Measurements from ENCODE around the gene BOD1.

- no peak for TF ChIP-seq POLR2AphosphoS5 (IDR thresholded peaks at IDR 0.05; ENCODE audit: low read depth, low read length)
- no peak for TF ChIP-seq POLR2A (IDR thresholded peaks at IDR 0.05; ENCODE audit: low read depth, low read length)
Observed at GRCh38 chr5:173634465-173634983, 18.1 kb upstream of the BOD1 start.

All from GM12892 (cell line).